ENCODE measurements around the gene OGA.
"Not testable (repeated sequence)": the region's sequence is repeated elsewhere in the genome, so short reads cannot be mapped to it uniquely, and the experiment has no call there.

Gene OGA

GRCh38 chr10:101793526-101793925 lies 24.7 kb downstream of the OGA start:
- no peak for DNase-seq

GRCh38 chr10:101789686-101790085 lies 28.6 kb downstream of the OGA start:
- no peak for DNase-seq

- not testable (repeated sequence) for DNase-seq
Observed at GRCh38 chr10:101789231-101789630, 29.0 kb downstream of the OGA start.

- DNase-seq: no peak
Observed at GRCh38 chr10:101785801-101786200, 32.4 kb downstream of the OGA start.

GRCh38 chr10:101784558-101784957 lies 33.7 kb downstream of the OGA start:
- no peak for DNase-seq

GRCh38 chr10:101783736-101784118 lies 34.5 kb downstream of the OGA start:
- DNase-seq: no peak

GRCh38 chr10:101782811-101783735 lies 35.2 kb downstream of the OGA start, which contains the start of gene NPM3:
TSS of gene NPM3 (minus strand) at chr10:101783446. CDS start at chr10:101783390, 56 bp downstream.
- DNase-seq: peak; percentile 96

GRCh38 chr10:101781984-101782810 lies 36.0 kb downstream of the OGA start:
- DNase-seq: no peak

- DNase-seq: no peak
Observed at GRCh38 chr10:101781655-101781983, 36.6 kb downstream of the OGA start.

GRCh38 chr10:101780818-101781654 lies 37.2 kb downstream of the OGA start:
- DNase-seq: peak; percentile 88

- DNase-seq: no peak
Observed at GRCh38 chr10:101780187-101780817, 37.9 kb downstream of the OGA start.

- DNase-seq: peak; percentile 89
Observed at GRCh38 chr10:101779544-101780186, 38.6 kb downstream of the OGA start.

- DNase-seq: peak; percentile 67
Observed at GRCh38 chr10:101778781-101779543, 39.3 kb downstream of the OGA start.

GRCh38 chr10:101778151-101778780 lies 40.0 kb downstream of the OGA start:
- DNase-seq: no peak

- DNase-seq: no peak
Observed at GRCh38 chr10:101777619-101778145, 40.6 kb downstream of the OGA start.

- no peak for DNase-seq
Observed at GRCh38 chr10:101776161-101776817, 42.0 kb downstream of the OGA start.

- no peak for DNase-seq
Observed at GRCh38 chr10:101775273-101776160, 42.7 kb downstream of the OGA start, which contains the start of gene FGF8. TSS of gene FGF8 (minus strand) at chr10:101776114. CDS start at chr10:101775900, 214 bp downstream.

GRCh38 chr10:101774589-101775272 lies 43.5 kb downstream of the OGA start:
- no peak for DNase-seq

Data from hematopoietic multipotent progenitor cell treated with erythropoietin and hydrocortisone succinate and interleukin-3 and kit ligand, for 4 days (in vitro differentiated cells).